A673 (cell line): ENCODE measurements around the gene PPP1R3G. TPM values are rescaled to one million over a fixed set of nuclear protein-coding genes. Genes with fewer than 3 reads are reported as not detected.

Experiments
- BruUV-seq: library from RNA; stranded (reverse); fragments of 400-500 nt; replicated peaks from 2 replicates; lab custom pipeline; 2021; lab: Mats Ljungman, UMichigan
- CTCF ChIA-PET: fragments of 300-600 bp; sonication (Branson Sonifier 250); formaldehyde crosslinking; loops from one replicate; lab custom pipeline; 2022; ENCODE audit warnings: antibody characterized with exemption; lab: Charles Lee
- POLR2A ChIA-PET: fragments of 300-600 bp; sonication (Branson Sonifier 250); formaldehyde crosslinking; loops from one replicate; lab custom pipeline; 2022; ENCODE audit warnings: antibody characterized with exemption; ENCODE audit not compliant: low non-redundant PET; lab: Charles Lee
- DNase-seq: peaks from one replicate; pipeline ENCODE4 v3.0.0-alpha.2; 2015; ENCODE audit warnings: low spot score
- H3K27ac ChIP-seq: fragments of 200-600 bp; sonication (generic); 2 replicates; pipeline ENCODE4 v1.5.1; 2016; ENCODE audit warnings: mixed run types, low read depth, mild to moderate bottlenecking, mixed read lengths, antibody characterized with exemption, low read length; ENCODE audit not compliant: poor library complexity, severe bottlenecking
- H3K27me3 ChIP-seq: fragments of 200-600 bp; sonication (generic); replicated peaks from 2 replicates; pipeline ENCODE4 v1.6.1; 2017; ENCODE audit warnings: mixed run types, low read depth, mild to moderate bottlenecking, mixed read lengths, antibody characterized with exemption, low read length; ENCODE audit not compliant: insufficient read depth, poor library complexity
- H3K36me3 ChIP-seq: fragments of 200-600 bp; sonication (generic); 2 replicates; pipeline ENCODE4 v1.6.1; 2016; ENCODE audit warnings: mixed run types, mild to moderate bottlenecking, mixed read lengths, antibody characterized with exemption, low read length; ENCODE audit not compliant: insufficient read depth, poor library complexity, severe bottlenecking
- H3K4me1 ChIP-seq: fragments of 200-600 bp; sonication (generic); 2 replicates; pipeline ENCODE4 v1.6.1; 2017; ENCODE audit warnings: mixed run types, mild to moderate bottlenecking, mixed read lengths, antibody characterized with exemption, low read length; ENCODE audit not compliant: insufficient read depth, poor library complexity, severe bottlenecking
- H3K4me3 ChIP-seq: fragments of 200-600 bp; sonication (generic); 2 replicates; pipeline ENCODE4 v1.5.1; 2016; ENCODE audit warnings: low read depth, mixed run types, mild to moderate bottlenecking, mixed read lengths, low read length; ENCODE audit not compliant: poor library complexity, severe bottlenecking
- H3K9me3 ChIP-seq: fragments of 200-600 bp; sonication (generic); 2 replicates; pipeline ENCODE4 v1.6.1; 2016; ENCODE audit warnings: mixed run types, low read depth, mild to moderate bottlenecking, mixed read lengths, antibody characterized with exemption, low read length; ENCODE audit not compliant: poor library complexity, severe bottlenecking
- CTCF ChIP-seq: fragments of 300-800, 200-600 bp; sonication (generic); conservative IDR thresholded peaks from 2 replicates; pipeline ENCODE4 v1.5.1; 2017; ENCODE audit warnings: low read depth, mild to moderate bottlenecking, antibody characterized with exemption, low read length, moderate library complexity, mixed read lengths
- EZH2 ChIP-seq: fragments of 200-600 bp; sonication (generic); IDR thresholded peaks from 2 replicates; pipeline ENCODE4 v1.6.1; 2017; ENCODE audit warnings: borderline replicate concordance, low read depth, mild to moderate bottlenecking, mixed read lengths, antibody characterized with exemption, low read length; ENCODE audit not compliant: poor library complexity, severe bottlenecking
- intact Hi-C: fragments of 100-400 bp; cut with micrococcal nuclease; formaldehyde crosslinking; loops from one replicate; pipeline ENCODE4 v1.10.0; 2022; ENCODE audit not compliant: unreplicated experiment
- total RNA-seq: library from RNA; stranded (reverse); gene quantifications from 2 replicates; pipeline ENCODE4 v1.2.3, GENCODE V29; 2021

Gene PPP1R3G
- total RNA-seq, 1 experiment from 2014 or later: 0.24 TPM

- no peaks in the 10 kb centered on the region for H3K36me3 ChIP-seq
- H3K4me1 ChIP-seq: no peaks in the 10 kb centered on the region
- intact Hi-C loops: no loop called here
- POLR2A ChIA-PET: no interaction called here
- no peaks in the 10 kb centered on the region for H3K27me3 ChIP-seq
- no peak for TF ChIP-seq EZH2
- TF ChIP-seq CTCF: no peak
- H3K27ac ChIP-seq: no peak overlapping the region
- no peaks in the 10 kb centered on the region for H3K9me3 ChIP-seq
- no peak for DNase-seq
- H3K4me3 ChIP-seq: no peak overlapping the region
- BruUV-seq: no TSS peak
- CTCF ChIA-PET: no interaction called here
These were observed 11.3 kb downstream of the PPP1R3G start for GRCh38 chr6:5096482-5096881.

- no peak for DNase-seq
- Histone ChIP-seq H3K36me3 (no peaks in the 10 kb centered on the region), H3K4me3 (no peak overlapping the region), H3K27ac (no peak overlapping the region), H3K9me3 (no peaks in the 10 kb centered on the region), H3K4me1 (no peaks in the 10 kb centered on the region), H3K27me3 (no peaks in the 10 kb centered on the region)
- no TSS peak for BruUV-seq
- intact Hi-C loops: no loop called here
- ChIA-PET CTCF (no interaction called here), POLR2A (no interaction called here)
- TF ChIP-seq EZH2 (no peak), CTCF (no peak)
These were observed 13.5 kb downstream of the PPP1R3G start for GRCh38 chr6:5098501-5099270.

- TF ChIP-seq CTCF (no peak), EZH2 (no peak)
- Histone ChIP-seq H3K4me1 (no peaks in the 10 kb centered on the region), H3K4me3 (no peak overlapping the region), H3K9me3 (no peaks in the 10 kb centered on the region), H3K27me3 (no peaks in the 10 kb centered on the region), H3K27ac (no peak overlapping the region), H3K36me3 (no peaks in the 10 kb centered on the region)
- intact Hi-C loops: no loop called here
- DNase-seq: no peak
- ChIA-PET POLR2A (interaction anchor here (0.7 kb wide), 1 partner anchor 858 kb away, joined by 5 read pairs; no protein-coding TSS in a partner anchor), CTCF (no interaction called here)
- BruUV-seq: no TSS peak
These were observed 14.4 kb downstream of the PPP1R3G start for GRCh38 chr6:5099537-5099936.
